GM12891 (cell line): ENCODE measurements around the gene CAVIN3.

Source experiments
- PAX5 ChIP-seq: IDR thresholded peaks from 2 replicates; pipeline ENCODE4 v1.6.1; 2011; ENCODE audit warnings: low read length, moderate library complexity, mild to moderate bottlenecking; ENCODE audit not compliant: insufficient read depth, severe bottlenecking
- POLR2A ChIP-seq: IDR thresholded peaks from 2 replicates; pipeline ENCODE4 v1.6.1; 2011; ENCODE audit warnings: low read depth, low read length, control low read depth
- POLR2AphosphoS5 ChIP-seq: IDR thresholded peaks from 2 replicates; pipeline ENCODE4 v1.6.1; 2011; ENCODE audit warnings: low read depth, low read length, control low read depth
- SPI1 ChIP-seq: IDR thresholded peaks from 2 replicates; pipeline ENCODE4 v1.6.1; 2011; ENCODE audit warnings: low read depth, low read length, control low read depth
- TAF1 ChIP-seq: IDR thresholded peaks from 2 replicates; pipeline ENCODE4 v1.6.1; 2011; ENCODE audit warnings: low read depth, low read length, control low read depth

GRCh38 chr11:6283453-6284023, 36.8 kb downstream of the CAVIN3 start:
- TF ChIP-seq TAF1 (no peak), POLR2A (no peak), POLR2AphosphoS5 (no peak), SPI1 (no peak), PAX5 (no peak)
